Measurements from ENCODE around the gene TIGD2. TPM values are rescaled to one million over a fixed set of nuclear protein-coding genes. Genes with fewer than 3 reads are reported as not detected.
"Not testable (repeated sequence)": the region's sequence is repeated elsewhere in the genome, so short reads cannot be mapped to it uniquely, and the experiment has no call there.

Gene TIGD2
- polyA plus RNA-seq, 4 donors, result 5.3 to 13.0 (median 11.7) TPM

- DNase-seq (ENCODE audit: low read depth in 4 of 4, low spot score in 3 of 4), result no peak
These were observed 5.8 kb downstream of the TIGD2 start for GRCh38 chr4:89117115-89117514.

DNA sequence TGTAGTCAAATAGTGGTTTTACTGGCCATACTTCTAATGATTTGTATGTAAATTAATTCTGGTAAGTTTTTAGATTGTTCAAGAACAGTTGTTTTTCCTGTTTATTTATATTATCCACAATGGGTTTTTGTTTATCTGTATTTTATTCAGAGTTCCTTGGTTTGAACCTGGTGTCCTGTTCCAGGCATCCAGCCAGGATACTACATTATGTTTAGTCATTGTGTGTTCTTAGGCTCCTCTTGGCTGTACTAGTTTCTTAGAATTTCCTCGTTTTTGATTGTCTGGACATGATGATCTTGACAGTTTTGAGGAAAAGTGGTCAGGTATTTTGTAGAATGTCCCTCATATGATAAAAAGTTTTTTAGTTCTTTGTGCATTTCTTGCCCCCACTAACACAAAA is 7.8 kb downstream of the TIGD2 start:
- DNase-seq (ENCODE audit: low read depth in 4 of 4, low spot score in 3 of 4), result no peak

DNA sequence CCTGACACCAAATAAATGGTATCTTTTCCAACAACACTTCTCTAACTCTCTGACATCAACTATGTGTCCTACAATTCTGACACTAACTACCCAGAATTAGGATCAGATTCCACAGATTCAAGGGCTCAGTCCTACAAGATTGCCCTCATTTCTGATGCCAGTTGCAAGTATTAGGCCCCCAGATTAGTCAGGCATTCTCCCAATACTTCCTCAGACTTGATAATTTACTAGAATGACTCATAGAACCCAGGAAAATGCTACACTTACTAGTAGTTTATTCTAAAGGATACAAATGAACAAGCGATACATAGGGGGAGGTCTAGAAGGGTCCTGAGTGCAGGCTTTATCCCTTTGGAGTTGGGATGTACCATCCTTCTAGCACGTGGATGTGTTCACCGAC is 8.5 kb downstream of the TIGD2 start:
- no peak for DNase-seq (ENCODE audit: low read depth in 4 of 4, low spot score in 3 of 4)

- no peak for DNase-seq (ENCODE audit: low read depth in 4 of 4, low spot score in 3 of 4)
These were observed 10.2 kb downstream of the TIGD2 start for GRCh38 chr4:89121387-89122068.

DNA sequence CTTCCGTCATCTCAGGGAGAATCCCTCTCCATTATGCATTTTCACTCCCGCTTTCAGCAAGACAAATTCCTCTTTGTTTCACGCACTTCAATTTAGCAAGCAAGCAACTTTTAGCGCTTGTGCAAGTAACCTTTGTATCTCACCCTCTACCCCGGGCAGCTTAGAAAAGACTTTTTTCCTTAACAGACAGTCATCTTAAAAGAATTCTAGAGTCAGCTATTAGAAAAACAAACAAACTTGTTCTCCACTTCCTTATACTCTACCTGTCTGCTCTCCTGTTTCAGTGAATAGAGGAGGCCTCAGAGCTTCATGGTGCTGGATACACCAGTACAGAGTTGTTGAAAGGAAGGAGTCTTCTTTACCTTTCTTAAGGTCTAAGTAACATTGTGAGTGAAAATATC is 12.1 kb downstream of the TIGD2 start:
- DNase-seq (ENCODE audit: low read depth in 4 of 4, low spot score in 3 of 4), result no peak

DNA sequence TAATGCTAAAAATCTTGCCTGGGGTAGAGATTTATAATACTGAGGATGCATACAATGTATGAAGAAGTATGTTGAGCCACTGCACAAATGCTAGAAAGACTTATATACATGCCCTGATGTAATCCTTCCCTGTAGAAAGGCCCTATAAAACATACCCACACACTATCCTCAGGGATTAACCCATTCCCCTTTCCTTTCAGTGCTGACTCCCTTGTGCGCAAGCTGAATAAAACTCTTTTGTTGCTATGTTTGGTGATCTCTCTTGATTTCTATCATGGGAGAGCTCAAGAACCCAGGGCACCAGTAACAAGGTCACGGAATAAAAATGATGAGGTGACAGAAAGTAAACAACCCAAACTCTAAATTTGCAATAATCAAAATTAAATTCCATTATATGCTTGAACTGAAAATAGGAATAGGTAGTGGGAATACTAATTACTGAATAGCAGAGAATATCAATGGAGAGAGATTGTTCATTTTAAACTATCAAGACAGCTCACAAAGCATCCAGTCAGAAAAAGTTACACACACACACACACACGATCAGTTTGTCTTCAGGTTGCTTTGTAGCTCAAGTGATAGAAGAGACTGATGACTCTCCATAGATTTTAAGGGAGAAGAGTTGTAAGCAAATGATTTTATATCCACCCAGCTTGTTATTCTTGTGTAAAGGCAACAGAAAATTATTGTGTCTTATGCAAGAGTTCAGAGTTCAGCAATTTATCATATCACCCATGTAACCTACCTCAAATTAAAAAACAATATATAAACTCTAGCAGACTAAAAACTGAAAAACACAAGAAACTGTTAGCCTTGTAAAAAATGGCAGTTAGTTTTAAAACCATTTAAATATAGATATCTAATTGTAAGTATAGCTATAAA is 14.8 kb downstream of the TIGD2 start:
- no peak for DNase-seq (ENCODE audit: low read depth in 4 of 4, low spot score in 3 of 4)

GRCh38 chr4:89129080-89129640 is 17.8 kb downstream of the TIGD2 start:
- DNase-seq (ENCODE audit: low read depth in 4 of 4, low spot score in 3 of 4), result no peak

- DNase-seq (ENCODE audit: low read depth in 4 of 4, low spot score in 3 of 4), result no peak
These were observed 23.5 kb downstream of the TIGD2 start for GRCh38 chr4:89134775-89135319.

DNA sequence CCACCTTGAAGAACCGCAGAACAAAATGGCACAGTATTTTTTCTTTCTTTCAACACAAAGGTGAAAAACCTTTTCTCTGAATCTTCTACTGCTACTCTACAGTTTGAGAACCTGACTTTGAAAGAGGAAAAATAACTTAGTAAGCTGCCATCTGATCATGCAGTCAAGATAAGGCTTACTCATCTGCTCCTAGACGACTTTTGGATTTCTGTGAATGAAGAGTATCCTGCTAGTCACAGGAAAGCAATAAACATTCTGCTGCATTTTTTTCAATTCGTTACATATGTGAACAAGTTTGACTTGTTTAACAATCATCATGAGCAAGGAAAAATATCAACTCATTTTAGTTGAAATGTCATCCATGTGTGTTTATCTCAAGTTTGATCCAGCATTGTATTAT is 25.2 kb downstream of the TIGD2 start:
- DNase-seq (ENCODE audit: low read depth in 4 of 4, low spot score in 3 of 4), result no peak

GRCh38 chr4:89137231-89137630 is 25.9 kb downstream of the TIGD2 start:
- no peak for DNase-seq (ENCODE audit: low read depth in 4 of 4, low spot score in 3 of 4)

- no peak for DNase-seq (ENCODE audit: low read depth in 4 of 4, low spot score in 3 of 4)
These were observed 26.4 kb downstream of the TIGD2 start for GRCh38 chr4:89137695-89138094.

DNA sequence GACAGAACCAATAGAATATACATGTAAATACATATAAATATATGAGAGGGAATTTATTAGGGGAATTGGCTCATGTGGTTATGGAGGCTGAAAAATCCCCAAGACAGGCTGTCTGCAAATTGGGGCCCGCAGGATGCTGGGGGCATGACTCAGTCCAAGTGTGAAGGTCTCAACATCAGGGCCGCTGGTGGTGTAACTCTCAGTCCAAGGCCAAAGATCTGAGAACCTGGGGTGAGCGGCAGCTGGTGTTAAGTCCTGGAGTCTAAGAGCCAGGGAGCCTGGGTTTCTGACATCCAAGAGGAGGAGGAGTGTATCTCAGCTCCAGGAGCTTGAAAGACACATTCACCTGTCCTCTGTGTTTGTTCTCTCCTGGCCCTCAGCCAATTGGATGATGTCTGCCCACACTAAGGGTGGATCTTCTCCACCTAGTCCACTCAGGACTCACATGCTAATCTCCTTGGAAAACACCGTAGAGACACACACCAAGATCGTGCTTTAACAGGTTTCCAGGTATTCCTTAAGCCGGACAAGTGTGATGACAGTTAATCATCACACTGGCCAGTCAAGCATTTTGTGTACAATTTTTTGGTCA is 28.9 kb downstream of the TIGD2 start:
- no peak for DNase-seq (ENCODE audit: low read depth in 4 of 4, low spot score in 3 of 4)

DNA sequence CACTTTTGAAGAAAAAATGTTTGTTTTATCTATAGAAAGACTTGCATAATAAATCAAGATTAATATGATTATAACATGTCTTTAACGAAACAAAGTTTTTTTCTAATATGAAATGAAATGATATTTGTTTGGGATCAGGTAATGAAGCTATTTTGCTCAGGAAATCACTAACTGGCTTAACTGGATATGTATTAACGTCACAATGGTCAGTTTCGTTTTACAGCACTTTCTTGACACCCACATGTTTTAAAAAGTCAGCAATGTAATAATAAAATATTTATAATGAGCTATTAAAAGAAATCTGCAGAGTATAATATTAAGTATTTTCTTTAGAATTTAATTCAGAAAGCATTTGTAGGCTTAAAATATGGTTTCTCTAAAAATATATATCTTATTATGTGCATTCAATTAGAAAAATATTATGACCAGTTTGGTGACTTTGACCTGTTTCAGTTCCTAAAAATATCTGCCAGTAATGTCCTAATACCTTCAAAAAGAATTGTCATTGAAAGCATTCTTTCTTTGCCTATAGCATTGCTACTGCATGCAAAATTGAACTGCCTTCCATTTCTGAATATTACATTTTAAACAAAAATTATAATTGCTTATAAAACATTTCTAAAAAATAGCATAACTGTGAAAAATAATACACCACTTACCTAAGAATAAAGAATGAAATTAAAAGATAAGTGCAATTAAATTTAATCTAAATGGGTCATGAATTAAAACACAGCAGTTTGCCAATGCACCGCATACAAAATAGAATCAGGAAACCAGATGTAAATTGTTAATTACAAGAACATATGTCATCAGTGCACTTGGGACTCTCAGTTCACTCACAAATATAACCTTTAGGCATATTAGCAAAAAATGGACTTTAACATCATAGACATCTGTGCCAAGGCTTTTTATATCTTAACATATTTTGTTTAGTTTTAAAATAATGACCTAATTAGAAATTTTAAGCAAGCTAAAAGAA is 31.6 kb downstream of the TIGD2 start:
- DNase-seq (ENCODE audit: low read depth in 4 of 4, low spot score in 3 of 4), result no peak

DNA sequence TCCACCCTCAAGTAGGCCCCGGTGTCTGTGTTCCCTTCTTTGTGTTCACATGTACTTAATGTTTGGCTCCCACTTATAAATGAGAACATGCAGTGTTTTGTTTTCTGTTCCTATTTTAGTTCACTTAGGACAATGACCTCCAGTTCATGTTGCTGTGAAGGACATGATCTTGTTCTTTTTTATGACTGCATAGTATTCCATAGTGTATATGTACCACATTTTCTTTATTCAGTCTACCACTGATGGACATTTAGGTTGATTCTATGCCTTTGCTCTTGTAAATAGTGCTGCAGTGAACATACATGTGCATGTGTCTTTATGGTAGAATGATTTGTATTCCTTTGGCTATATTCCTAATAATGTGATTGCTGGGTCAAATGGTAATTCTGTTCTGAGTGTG is 33.3 kb downstream of the TIGD2 start:
- not testable (repeated sequence) for DNase-seq (ENCODE audit: low read depth in 4 of 4, low spot score in 3 of 4)

DNA sequence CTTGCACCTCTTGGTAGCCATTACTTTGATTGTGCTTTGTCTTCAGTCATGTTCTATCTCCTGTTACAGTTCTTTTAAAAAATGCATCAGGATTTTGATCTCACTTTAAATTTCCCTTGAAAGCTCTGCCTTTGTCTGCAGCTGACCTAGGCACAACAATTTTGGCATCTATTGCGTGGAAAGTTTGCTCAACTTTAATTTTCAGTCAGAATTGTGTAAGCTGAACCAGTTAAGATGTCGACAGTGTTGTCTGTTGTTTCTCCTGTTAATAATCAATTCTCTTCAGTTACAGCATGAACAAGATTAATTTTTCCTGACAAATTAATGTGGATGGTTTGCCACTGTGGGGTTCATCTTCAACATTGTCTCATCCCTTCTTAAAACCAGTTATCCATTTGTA is 34.9 kb downstream of the TIGD2 start:
- DNase-seq (ENCODE audit: low read depth in 4 of 4, low spot score in 3 of 4), result no peak

DNA sequence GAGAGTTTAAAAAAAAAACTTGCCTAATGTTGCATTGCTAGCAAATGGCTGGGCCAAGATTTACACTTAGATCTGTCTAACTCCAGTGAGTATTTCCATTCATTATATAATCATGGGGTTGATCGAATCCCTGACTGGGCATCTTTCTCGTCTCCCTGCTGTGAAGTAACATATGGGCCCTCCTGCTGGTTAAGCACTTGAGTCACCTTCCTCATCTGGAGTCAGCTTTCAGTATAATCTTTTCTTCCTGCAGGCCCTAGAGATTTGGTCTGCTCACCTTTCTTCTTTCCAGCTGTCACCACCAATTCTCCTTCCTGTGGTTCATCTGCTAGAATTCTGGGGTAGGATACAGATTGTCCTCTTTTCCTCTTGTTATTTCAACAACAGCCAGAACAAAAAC is 41.6 kb downstream of the TIGD2 start:
- no peak for DNase-seq (ENCODE audit: low read depth in 4 of 4, low spot score in 3 of 4)

- DNase-seq (ENCODE audit: low read depth in 4 of 4, low spot score in 3 of 4), result no peak
These were observed 45.0 kb downstream of the TIGD2 start for GRCh38 chr4:89156174-89156914.

GRCh38 chr4:89157488-89158024 is 46.2 kb downstream of the TIGD2 start:
- DNase-seq (ENCODE audit: low read depth in 4 of 4, low spot score in 3 of 4), result no peak
